ENCODE data around the gene MAP1B.
"Not testable (repeated sequence)": the region's sequence is repeated elsewhere in the genome, so short reads cannot be mapped to it uniquely, and the experiment has no call there.

- not testable (repeated sequence) for TF ChIP-seq EZH2phosphoT487 (IDR thresholded peaks at IDR 0.05; ENCODE audit: low read length); CTCF (IDR thresholded peaks at IDR 0.05; ENCODE audit: low read length); EZH2 (optimal IDR thresholded peaks at IDR 0.05; ENCODE audit: low read depth, low read length)
These were observed 17.6 kb upstream of the MAP1B start for GRCh38 chr5:72089713-72090112.

Measured in MM.1S (cell line).